ENCODE results near the gene NRM.
"Not testable (repeated sequence)": the region's sequence is repeated elsewhere in the genome, so short reads cannot be mapped to it uniquely, and the experiment has no call there.

DNA sequence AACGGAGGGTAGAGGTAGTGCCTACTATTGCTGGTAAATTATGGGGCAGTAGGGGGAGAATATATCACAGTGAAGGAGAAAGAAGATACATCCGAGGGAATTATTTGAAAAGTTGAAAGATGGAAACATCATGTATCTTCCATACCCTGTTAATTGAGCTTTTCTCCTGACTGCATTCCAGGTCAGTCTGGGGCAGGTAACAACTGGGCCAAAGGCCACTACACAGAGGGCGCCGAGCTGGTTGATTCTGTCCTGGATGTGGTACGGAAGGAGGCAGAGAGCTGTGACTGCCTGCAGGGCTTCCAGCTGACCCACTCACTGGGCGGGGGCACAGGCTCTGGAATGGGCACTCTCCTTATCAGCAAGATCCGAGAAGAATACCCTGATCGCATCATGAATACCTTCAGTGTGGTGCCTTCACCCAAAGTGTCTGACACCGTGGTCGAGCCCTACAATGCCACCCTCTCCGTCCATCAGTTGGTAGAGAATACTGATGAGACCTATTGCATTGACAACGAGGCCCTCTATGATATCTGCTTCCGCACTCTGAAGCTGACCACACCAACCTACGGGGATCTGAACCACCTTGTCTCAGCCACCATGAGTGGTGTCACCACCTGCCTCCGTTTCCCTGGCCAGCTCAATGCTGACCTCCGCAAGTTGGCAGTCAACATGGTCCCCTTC lies 32.5 kb upstream of the NRM start:
- TF ChIP-seq POLR2A (IDR thresholded peaks at IDR 0.05; ENCODE audit: low read depth): not testable (repeated sequence)
- TF ChIP-seq, protein P1, sequence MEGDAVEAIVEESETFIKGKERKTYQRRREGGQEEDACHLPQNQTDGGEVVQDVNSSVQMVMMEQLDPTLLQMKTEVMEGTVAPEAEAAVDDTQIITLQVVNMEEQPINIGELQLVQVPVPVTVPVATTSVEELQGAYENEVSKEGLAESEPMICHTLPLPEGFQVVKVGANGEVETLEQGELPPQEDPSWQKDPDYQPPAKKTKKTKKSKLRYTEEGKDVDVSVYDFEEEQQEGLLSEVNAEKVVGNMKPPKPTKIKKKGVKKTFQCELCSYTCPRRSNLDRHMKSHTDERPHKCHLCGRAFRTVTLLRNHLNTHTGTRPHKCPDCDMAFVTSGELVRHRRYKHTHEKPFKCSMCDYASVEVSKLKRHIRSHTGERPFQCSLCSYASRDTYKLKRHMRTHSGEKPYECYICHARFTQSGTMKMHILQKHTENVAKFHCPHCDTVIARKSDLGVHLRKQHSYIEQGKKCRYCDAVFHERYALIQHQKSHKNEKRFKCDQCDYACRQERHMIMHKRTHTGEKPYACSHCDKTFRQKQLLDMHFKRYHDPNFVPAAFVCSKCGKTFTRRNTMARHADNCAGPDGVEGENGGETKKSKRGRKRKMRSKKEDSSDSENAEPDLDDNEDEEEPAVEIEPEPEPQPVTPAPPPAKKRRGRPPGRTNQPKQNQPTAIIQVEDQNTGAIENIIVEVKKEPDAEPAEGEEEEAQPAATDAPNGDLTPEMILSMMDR (IDR thresholded peaks at IDR 0.05): not testable (repeated sequence)
